ENCODE data around the gene CDRT4. TPM values are rescaled to one million over a fixed set of nuclear protein-coding genes. Genes with fewer than 3 reads are reported as not detected.
A peak's percentile ranks its signal among the peaks of the same experiment; 100 is the strongest.

The CDRT4 gene
- total RNA-seq, 2 donors from 2014 or later, result 4.0 to 5.3 TPM

DNA sequence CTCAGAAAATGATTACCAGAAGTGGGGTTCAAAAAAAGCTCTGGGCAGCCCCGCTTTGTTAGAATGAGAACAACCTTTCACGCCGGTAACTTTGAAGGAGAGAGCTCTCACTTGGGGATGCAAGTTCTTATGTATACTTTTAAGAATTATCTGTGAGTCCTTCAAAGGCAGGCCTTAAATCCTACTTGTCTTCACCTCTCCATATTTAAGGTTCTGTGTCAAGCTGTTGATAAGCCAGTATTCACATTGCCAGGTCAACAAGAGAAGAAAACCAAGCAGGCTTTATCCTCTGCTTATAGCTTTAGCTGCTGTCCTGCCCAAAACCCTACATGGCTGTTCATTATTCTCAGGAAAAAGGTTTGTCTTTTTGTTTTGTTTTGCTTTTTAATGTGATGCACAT, 42.9 kb downstream of the CDRT4 start:
- DNase-seq (ENCODE audit: low spot score in 2 of 2), result no peak
- no peak for ATAC-seq
- no peaks in the 10 kb centered on the region for H3K36me3 Mint-ChIP-seq
- no peak overlapping the region for H3K27ac Mint-ChIP-seq
- peaks cover 0 to 5% of the 10 kb centered on the region in 2 donors for H3K9me3 Mint-ChIP-seq

DNA sequence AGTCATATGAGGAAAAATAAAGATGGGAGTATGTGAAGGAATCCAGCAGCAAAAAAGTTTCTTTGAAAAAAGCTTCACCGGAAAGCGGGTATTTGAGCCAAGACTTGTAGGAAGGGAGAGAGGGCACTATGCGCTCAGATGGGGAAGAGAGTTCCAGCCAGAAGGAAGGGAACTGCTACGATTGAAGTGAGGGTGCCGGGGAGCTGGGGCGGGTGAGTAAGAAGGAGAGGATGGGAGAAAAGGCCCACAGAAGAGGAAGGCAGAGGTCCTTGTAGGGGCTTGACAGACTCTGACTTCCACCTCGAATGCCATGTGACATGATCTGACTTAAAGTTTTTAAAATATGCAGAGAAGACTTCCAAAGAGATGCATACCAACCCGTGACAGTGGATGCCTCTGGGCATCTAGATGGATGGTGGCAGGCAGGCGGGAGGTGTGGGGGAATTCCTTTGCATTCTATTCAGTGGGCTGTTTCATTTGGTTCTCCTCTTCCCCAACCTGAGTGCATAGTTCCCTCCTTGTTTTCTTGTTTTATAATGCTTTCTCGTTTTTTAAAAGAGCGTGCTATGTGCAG, 44.9 kb downstream of the CDRT4 start:
- H3K27ac Mint-ChIP-seq, result no peak overlapping the region
- no peak for DNase-seq (ENCODE audit: low spot score in 2 of 2)
- no peaks in the 10 kb centered on the region for H3K9me3 Mint-ChIP-seq
- ATAC-seq, result no peak
- no peaks in the 10 kb centered on the region for H3K36me3 Mint-ChIP-seq

DNA sequence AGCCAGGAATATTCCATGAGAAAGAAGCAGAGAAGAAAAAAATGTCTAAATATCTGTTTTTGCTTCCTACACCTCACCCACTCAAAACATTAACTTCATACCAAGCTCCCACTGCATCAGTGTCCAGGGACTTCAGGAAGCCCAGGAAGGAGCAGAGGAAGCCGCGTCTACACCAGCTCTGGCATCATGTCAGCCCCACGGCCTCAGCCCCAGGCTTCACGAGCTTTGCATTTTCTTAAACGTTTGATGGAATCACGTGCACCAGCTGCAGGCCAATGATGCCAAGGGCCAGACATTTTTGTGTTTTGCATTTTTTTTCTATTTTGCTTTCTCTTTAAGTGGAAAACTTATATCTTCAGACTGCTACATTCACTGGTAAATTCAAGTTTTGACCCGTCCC, 48.6 kb downstream of the CDRT4 start:
- Mint-ChIP-seq H3K27ac (no peak overlapping the region), H3K36me3 (no peaks in the 10 kb centered on the region), H3K9me3 (no peaks in the 10 kb centered on the region)
- DNase-seq (ENCODE audit: low spot score in 2 of 2) (no peak), ATAC-seq (no peak)

DNA sequence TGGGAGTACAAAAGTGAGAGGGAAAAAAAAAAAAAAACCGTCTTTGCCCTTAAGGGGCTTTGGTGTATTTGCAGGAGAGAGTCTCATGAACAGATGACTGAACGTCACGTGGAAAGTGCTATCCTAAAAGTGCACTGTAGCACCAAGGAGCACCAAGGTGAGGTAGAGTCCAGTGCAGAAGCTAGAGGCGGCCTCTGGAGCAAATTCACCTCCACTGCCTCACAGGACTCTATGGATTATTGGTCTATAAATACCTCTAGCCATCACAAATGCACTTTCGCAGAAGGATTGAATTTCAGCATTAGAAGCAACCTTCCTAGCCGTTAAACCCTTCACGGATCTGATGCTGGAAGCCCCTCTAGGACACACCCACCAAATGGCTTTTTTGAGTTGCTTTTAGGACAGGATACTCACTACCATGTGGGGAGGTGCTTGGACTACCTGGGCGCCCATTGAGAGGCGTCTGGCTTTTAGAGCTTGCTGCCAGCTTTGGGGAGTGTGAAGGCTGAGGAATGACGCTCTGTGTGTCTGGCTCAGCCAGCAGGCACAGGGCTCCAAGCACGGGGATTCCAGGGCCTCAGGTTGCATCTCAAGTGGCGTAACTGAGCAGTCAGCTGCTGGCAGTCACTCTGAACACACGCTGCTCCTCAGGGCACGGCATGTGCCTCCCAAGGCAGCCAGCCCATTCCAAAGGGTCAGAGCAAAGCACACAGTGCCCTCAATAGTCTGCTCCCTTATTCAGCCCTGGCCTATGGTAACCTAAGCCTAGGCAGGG, 52.7 kb downstream of the CDRT4 start:
- DNase-seq (ENCODE audit: low spot score in 2 of 2) (no peak), ATAC-seq (no peak)
- no peaks in the 10 kb centered on the region for H3K36me3 Mint-ChIP-seq
- no peaks in the 10 kb centered on the region for H3K9me3 Mint-ChIP-seq
- no peak overlapping the region for H3K27ac Mint-ChIP-seq

DNA sequence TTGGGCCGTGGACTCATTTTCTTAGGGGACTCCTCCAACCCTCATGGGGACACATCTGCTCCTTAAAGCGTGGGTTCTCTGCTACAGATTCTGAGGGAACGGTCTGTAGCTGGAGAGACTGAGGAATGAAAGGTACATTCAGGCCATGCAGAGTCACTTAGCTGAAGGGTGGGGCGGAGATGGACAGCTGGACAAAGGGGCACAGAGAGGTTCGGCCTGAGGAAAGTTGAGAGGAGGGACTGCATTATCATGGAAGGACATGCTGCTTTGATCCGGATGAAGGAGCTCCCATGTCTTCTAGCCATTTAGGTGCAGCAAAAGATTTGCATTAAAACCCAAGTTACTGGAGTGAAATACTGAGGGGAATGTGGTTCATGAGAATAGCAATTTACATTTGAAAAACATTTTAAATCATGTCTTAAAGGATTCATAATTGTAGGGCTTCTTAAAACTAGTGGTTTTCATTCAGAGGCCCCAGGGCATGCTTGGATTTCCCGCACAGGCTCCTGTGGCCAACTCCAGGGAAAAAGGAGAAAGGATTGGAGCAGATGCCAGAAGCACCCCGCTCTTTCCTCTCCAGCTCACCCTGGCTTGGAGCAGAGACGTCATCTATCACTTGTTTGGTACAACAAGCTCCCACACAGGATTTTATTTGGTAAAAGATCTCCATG, 54.2 kb downstream of the CDRT4 start:
- peak overlapping the region in 1 of 2 donors; percentile 50 for H3K27ac Mint-ChIP-seq
- H3K9me3 Mint-ChIP-seq, result no peaks in the 10 kb centered on the region
- DNase-seq (ENCODE audit: low spot score in 2 of 2) (no peak), ATAC-seq (no peak)
- H3K36me3 Mint-ChIP-seq, result no peaks in the 10 kb centered on the region

DNA sequence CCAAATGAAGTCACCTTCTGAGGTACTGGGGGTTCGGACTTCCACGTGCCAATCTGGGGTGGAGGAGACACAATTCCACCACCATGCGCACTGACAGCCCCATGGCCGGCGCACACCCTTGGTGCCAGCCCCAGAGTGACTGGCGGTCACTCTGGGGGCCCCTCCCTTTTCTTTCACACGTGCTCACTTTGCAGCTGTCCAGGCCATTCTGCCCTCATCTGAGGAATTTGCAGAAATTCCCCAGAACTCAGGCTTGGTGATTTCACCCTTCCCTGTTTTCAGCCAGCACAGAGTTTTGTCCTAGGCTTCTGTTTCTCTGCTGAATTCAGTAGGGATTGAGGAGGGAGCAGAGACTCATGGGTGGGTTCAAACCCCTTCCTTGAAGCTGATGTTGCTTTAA, 54.8 kb downstream of the CDRT4 start:
- Mint-ChIP-seq H3K27ac (peak overlapping the region in 1 of 2 donors; percentile 50), H3K9me3 (no peaks in the 10 kb centered on the region), H3K36me3 (no peaks in the 10 kb centered on the region)
- DNase-seq (ENCODE audit: low spot score in 2 of 2), result no peak
- ATAC-seq, result no peak

DNA sequence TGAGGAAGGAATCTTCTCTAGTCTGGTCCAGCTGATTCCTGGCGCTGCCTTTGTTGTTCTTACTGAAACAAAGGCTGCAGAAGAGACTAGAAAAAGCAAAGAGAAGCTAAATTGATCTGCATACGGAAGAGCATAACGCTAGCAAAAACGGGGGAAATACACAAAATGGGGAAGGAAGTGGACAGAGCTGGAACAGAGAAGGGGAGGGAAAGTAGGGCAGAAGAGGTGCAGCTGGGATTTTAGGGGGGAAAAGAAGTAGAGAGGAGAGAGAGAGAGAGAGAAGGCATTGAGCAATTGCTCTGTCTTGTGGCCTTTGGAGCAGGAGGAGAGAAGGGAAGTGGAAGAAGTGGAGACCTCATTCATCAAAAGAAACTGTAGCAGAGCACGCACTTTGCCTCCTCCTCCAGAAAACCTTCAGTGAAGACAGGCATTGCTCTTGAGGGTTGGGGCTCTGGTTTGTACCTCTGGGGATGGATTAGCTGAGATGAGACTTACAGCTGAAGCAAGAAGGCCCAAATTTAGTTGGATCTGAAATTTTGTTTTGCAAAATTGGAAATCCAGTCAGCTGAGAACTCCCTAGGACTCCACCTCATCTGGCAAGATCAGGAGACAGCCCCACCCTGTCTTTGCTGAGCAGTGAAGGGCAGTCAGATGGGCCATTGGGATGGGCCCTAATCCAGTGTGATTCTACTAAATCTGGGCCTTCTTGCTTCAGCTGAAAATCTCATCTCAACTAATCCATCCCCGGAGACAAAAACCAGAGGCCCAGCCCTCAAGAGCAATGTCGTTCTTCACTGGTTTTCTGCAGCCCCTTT, 55.8 kb downstream of the CDRT4 start:
- no peaks in the 10 kb centered on the region for H3K9me3 Mint-ChIP-seq
- DNase-seq (ENCODE audit: low spot score in 2 of 2) (no peak), ATAC-seq (no peak)
- no peak overlapping the region for H3K27ac Mint-ChIP-seq
- no peaks in the 10 kb centered on the region for H3K36me3 Mint-ChIP-seq

DNA sequence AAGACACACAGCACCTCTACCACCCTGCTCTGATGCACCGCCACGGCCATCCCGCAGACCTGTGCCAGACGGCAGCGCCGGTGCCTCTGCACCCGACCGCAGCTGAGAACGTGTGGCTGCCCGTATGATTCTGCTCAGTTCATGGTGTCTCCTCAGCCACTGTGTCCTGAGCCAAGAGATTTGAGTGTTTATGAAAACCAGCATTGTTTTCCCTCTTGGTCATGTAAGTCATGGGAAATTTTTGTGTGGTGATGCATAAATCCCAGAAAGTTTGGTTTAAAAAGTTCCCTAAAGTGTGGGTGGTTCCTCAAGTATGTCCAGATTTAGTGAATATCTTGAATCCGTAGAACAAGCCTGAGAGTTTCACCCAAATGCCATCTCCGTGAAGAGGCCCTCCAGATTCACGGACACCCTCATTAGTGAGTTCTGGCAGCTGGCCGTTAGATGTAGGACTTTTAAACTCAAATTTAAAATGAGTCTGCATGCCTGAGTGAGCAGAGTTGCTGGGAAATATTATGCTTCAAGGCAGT, 57.6 kb downstream of the CDRT4 start:
- no peaks in the 10 kb centered on the region for H3K36me3 Mint-ChIP-seq
- DNase-seq (ENCODE audit: low spot score in 2 of 2) (no peak), ATAC-seq (no peak)
- H3K27ac Mint-ChIP-seq, result no peak overlapping the region
- no peaks in the 10 kb centered on the region for H3K9me3 Mint-ChIP-seq

DNA sequence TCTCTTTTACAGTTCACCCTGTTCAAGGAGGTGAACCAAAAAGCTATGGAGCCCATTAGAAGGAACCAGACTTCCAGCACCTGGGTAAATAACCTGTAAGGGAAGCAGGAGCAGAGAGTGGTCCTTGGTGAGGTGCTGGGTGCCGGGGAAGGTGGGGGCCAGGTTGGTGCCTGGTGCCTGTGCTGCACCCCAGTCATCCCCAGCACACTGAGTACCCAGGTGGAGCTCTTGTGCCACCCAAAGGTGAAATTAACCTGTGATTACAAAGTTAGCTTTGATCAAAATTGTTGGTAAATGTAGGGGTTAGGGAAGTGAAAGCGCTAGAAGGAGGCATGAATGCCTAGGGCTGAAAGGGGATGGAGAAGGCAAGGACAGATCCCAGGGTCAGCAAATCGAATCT, 58.6 kb downstream of the CDRT4 start:
- no peaks in the 10 kb centered on the region for H3K36me3 Mint-ChIP-seq
- DNase-seq (ENCODE audit: low spot score in 2 of 2) (no peak), ATAC-seq (no peak)
- no peaks in the 10 kb centered on the region for H3K9me3 Mint-ChIP-seq
- H3K27ac Mint-ChIP-seq, result no peak overlapping the region

DNA sequence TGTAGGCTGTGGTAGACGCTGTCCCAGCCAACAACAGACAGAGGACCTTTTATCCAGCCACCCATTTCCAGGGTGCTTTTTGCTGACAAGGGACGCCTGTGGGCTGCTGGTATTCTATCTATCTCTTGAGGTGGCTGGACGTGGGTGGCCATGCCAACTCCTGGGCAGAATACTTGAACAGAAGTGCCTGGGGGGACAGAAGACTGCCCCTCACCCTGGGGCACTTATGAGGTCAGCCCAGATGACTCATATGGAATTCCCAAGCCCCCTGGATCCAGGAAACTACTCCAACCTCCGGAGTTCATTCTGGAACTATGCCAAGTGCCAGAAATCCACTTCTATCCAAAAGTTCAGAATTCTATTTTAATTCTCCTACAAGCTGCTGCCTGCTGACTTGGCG, 61.3 kb downstream of the CDRT4 start:
- no peak for DNase-seq (ENCODE audit: low spot score in 2 of 2)
- no peaks in the 10 kb centered on the region for H3K9me3 Mint-ChIP-seq
- no peaks in the 10 kb centered on the region for H3K36me3 Mint-ChIP-seq
- ATAC-seq, result no peak
- H3K27ac Mint-ChIP-seq, result no peak overlapping the region

DNA sequence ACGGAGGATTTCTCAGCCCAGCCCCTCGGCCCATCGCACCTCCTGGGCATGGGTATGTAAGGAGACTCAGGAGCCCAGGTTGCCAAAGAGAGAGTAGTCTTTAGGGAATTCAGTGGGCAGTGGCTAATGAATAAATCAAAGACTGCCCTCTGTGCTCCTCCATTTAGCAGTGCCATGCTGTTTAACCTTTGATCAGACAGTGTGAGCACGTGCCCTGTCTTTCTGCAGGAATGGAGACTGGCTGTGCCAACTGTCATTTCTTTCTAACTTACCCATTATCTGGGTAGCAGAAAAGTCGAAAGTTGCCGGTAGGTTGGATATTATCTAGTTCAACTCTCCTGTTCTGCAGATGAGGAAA, 62.4 kb downstream of the CDRT4 start:
- Mint-ChIP-seq H3K36me3 (no peaks in the 10 kb centered on the region), H3K9me3 (no peaks in the 10 kb centered on the region), H3K27ac (no peak overlapping the region)
- ATAC-seq, result no peak
- DNase-seq (ENCODE audit: low spot score in 2 of 2), result no peak

DNA sequence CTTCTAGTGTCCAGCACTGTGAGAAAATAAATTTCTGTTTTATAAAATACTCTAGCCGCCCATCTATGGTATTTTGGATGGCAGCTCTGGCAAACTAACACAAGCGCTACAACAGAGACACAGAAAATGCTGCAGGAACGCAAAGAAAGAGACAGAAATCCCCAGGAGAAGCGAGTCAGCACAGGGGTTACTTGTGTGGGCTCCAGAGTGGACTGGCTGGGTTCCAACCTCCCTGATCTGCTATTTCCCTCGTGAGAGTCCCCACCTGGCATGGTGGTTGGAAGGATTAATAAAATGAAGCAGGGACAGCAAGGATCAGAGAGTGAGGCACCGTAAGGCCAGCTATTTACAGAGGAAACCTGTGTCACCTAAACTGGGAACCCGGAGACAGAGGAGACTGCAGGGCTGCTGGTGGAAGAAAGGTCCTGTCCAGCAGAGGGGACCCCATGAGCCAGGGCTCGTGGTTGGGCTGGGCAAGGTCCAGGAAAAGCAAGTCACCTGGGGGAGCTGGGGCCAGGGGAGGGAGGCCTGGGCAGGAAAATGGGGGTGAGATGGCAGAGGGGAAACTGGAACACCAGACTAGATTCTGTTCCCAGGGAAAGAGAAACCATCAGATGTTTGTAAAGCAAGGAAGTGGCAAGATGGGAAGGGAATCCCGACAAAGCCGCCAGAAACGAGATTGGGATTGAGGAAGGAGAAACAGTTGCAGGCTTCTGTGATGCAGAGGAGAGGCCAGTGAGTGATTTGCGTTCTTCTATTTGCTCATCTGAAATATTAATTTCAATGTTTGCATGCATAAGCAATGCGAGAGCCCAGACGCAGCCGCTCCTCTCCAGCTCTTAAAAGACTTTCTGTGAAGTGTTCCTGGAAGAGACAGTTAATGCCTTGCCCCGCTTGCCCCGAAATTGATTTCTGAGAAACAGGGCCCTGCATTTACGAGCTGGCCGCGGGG, 63.0 kb downstream of the CDRT4 start:
- Mint-ChIP-seq H3K36me3 (no peaks in the 10 kb centered on the region), H3K27ac (no peak overlapping the region), H3K9me3 (no peaks in the 10 kb centered on the region)
- no peak for DNase-seq (ENCODE audit: low spot score in 2 of 2)
- no peak for ATAC-seq

DNA sequence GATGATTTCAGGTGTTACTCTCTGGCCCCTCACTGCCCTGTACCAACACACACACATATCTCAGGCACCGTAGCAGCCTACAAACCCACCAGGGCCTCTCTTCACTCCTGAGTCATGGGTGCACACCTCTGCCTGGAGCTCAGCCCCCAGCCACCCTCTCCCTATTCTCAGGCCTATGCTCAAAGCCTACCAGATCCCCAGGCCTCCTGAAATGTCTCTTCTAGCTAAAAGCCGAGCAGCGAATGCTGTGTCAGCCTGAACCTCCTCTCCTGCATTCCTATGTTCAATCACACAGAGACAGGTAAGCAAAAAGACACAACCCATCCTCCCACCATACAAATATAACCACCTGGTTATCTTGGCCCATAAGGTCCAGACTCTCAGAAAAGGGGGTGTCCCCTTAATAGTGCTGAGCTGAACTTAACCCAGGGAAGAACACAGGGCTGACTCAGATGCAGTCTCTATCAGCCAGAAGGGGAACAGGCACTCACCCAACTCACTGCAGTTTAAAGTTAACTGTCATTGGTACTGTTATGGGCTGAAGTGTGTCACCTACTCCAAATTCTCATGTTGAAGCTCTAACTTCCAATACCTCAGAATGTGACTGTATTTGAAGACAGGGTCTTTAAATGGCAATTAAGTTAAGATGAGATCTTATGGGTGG, 64.0 kb downstream of the CDRT4 start:
- Mint-ChIP-seq H3K36me3 (no peaks in the 10 kb centered on the region), H3K9me3 (no peaks in the 10 kb centered on the region), H3K27ac (peak overlapping the region in 1 of 2 donors; percentile 60)
- ATAC-seq (no peak), DNase-seq (ENCODE audit: low spot score in 2 of 2) (no peak)

DNA sequence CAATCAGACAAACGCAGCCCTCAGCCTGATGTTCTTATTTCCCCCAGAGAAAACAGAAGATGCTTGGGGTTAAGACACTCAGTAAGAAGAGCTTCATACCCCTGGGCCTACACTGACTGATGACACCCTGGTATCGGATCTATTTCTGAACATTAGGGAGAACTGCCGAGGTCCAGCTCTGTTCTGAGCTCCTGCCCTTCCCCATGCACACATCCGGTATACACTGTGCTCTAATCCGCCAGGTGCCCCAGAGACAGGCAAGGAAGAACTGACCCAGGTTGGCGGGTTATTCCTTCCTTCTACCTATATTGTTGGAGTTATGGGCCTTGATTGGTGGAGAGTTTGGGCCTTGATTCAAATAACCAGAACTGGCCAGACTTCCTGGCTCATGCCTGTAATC, 68.0 kb downstream of the CDRT4 start:
- no peak for ATAC-seq
- no peaks in the 10 kb centered on the region for H3K9me3 Mint-ChIP-seq
- no peaks in the 10 kb centered on the region for H3K36me3 Mint-ChIP-seq
- H3K27ac Mint-ChIP-seq, result no peak overlapping the region
- DNase-seq (ENCODE audit: low spot score in 2 of 2), result no peak

DNA sequence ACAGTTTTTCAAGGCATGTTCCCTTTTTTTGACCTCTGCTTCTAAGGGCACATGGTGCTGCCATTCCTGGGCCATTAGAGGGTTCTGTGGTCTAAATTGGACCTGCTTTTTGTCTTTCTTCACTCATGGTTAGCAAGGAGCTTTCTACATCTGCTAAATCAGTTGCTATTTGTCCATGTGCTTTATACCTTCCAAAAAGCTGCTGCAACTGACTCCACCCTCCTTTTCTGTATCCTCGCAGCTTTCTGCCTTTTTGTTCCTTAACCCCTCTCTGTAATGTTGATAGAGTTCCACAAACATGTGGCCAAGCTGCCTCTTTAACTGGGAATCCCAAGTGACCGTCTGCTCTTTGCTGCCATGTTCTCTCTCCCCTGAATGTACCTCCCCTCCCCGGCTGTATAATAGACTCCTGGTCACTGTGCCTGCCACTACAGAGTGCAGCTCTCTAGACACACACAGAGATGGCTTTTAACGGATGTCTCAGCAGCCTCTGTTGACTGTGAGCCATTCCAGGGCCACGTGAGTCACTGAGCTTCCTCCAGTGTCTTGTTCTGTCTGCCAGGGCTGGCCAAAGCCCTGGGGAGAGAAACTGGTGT, 68.6 kb downstream of the CDRT4 start:
- Mint-ChIP-seq H3K27ac (no peak overlapping the region), H3K36me3 (no peaks in the 10 kb centered on the region), H3K9me3 (no peaks in the 10 kb centered on the region)
- DNase-seq (ENCODE audit: low spot score in 2 of 2), result no peak
- ATAC-seq, result no peak
